NCI-H1436 treated with DMSO at 0.1 percent for 48 hours (cell line): ENCODE results near the gene EXOC6.

Source experiments
- DNase-seq: peaks from one replicate; lab custom pipeline; 2025; lab: John Stamatoyannopoulos, UW

The EXOC6 gene, protein sequence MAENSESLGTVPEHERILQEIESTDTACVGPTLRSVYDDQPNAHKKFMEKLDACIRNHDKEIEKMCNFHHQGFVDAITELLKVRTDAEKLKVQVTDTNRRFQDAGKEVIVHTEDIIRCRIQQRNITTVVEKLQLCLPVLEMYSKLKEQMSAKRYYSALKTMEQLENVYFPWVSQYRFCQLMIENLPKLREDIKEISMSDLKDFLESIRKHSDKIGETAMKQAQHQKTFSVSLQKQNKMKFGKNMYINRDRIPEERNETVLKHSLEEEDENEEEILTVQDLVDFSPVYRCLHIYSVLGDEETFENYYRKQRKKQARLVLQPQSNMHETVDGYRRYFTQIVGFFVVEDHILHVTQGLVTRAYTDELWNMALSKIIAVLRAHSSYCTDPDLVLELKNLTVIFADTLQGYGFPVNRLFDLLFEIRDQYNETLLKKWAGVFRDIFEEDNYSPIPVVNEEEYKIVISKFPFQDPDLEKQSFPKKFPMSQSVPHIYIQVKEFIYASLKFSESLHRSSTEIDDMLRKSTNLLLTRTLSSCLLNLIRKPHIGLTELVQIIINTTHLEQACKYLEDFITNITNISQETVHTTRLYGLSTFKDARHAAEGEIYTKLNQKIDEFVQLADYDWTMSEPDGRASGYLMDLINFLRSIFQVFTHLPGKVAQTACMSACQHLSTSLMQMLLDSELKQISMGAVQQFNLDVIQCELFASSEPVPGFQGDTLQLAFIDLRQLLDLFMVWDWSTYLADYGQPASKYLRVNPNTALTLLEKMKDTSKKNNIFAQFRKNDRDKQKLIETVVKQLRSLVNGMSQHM

DNA sequence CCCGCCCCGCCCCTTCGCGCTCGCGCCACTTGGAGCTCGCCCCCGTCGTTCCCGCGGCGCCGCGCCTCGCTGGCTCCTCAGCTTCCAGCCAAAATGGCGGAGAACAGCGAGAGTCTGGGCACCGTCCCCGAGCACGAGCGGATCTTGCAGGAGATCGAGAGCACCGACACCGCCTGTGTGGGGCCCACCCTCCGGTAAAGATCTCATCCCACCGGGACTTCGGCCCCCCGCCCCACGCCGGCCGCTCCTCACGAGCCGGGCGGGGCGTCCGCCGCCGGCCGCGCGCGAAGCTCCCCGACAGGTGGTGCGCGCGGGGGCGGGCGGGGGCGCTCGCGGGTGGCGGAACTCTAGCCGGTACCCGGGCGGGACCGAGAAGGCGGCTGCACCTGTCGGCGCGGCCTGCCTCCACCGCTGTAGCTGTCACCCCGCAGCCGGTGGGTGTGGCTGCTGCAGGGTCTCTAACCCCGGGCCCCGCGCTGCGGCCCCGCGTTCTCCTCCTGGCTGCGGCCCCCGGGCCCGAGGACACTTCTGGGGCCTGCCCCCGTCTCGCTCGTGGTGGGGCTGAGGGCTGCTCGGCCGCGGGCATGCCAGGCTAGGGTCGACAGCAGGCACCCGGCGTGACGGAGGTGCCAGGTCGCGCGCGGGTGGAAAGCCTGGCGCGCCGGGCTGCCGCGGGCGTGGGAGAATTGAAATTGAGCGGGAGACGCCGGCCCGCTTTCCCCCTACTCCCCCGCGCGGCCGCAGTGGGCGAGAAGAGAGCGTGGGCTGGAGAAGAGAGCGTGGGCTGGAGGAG, at the start of gene EXOC6:
Gene EXOC6, plus strand, starts transcription at position 80 of the 793 bp plus-strand sequence. Its CDS starts 14 bp downstream, at position 94.
- no peak for DNase-seq

DNA sequence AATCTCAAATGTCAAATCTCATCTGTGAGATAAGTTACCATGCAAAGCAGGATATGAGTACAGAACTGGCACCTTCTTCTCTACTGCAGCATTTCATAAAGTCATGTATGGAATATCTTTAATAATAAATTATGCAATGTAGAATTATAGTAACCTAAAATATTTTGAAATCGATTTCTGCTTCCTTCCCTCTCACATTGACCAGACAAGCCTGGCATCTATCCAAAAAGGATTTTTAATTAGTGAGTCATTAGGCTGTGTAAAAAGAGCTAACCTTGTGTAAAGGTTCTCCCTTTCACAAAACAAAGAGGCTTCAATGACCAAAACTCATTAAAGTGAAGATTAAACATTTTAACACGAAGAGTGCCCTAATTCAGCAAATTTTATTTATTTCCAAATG, 48.8 kb upstream of the EXOC6 start:
- no peak for DNase-seq

DNA sequence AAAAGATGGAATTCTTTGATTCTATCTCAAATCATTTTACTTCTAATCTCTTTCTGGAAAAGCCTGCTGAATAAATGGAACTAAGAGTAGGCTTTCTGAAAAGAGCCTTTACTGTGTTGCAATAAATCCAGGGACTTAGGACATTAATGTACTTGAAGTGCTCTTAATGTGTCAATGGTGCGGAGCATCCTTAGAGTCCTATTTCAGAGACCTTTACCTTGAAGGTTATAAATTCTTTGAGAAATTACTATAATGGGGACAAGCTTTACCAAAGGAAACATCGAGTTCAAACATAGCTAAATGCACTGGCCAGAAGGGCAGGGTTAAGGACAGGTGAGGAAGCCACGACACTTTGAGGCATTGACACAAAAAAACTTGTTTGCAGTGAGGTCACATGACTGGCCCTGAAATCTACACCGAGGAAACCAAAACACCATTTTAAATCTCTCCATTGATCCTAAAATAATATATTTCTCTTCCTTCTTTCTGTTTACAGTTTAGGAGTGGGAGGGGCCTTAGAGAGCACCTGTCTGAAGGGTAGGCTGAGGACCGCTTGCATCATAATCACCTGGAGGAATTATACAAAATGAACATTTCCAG, 48.1 kb upstream of the EXOC6 start:
- no peak for DNase-seq

DNA sequence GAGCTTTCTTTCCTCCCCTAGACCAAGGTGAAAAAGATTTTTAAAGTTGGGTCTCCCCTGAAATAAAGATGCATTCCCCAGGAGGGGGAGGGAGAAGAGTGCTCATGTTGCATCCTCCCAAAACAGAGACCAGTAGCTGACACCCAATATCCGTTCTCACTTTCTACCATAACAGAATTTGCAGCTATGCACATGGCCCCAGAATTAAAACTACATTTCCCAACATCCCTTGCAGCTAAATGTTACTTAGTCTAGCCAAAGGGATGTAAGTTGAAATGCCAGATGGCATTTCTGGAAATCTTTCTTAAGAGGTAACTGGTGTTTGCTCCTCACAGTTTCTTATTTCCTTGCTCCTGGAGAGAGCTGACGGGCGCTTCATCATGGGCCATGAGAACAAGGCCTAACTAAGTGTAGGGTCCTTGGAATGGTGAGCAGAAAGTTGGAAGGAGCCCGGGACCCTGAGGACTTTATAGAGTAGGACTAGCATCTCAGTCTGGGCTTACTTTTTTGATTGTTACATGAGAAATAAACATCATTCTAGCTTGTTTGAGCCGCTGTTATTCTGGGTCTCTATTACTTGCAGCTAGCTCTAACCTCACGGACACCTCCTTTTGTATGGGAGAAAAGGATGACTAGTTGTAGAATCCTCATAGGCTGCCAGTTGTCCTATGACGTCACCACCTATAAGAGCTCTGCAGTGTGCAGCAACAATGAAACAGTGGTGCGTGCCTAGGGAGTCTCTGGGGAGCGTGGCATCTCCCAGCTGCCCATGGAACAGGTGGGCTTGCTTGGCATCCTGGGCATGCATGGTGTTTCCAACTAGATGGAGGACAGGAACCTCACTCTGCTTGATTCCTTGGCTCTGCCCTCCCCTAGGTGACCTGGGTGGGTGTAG, 46.1 kb upstream of the EXOC6 start:
- no peak for DNase-seq

DNA sequence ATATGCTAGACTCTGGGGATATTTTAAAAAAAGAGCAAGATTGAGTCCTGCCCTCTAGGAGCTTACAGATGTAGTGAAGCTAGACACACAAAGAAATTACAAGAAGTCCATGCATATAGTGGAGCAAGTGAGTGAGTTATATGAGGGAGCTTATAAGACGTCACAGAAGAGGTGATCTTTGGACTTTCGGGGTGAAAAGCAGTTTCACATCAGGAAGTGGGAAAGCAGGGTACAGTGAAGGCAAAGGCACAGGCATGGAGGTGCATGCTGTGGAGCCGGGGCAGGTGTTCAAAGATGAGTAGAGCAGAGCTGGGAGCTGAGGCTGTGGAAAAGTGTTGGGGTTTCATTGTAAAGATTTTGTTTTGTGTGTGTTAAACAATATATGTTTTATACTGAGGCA, 38.5 kb upstream of the EXOC6 start:
- no peak for DNase-seq

DNA sequence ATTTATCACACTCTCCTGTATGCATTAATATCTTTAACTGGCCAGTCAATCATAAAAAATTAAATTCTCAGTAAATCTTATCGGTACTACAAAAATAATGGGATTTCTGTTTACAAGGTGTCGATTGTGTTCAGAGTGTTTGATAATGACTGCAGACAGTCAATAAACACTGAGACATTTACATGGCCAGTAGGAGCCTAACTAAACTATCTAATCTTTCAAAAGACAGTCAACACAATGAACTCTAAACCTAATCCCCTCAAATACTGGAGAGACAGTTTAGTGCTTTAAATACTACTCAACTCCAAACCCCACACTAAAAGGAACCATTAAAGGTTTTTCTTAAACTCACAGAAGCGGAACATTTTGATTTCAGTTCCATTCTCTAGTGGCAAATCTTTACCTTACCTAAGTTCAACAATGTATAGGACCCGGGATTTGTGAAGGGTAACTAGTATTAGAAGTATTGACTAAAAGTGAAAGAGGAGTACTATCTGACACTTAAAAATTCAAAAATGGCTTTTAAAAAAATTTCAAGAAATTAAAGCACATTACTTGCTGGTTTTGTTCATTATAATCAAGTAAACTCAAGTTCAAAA, 37.3 kb upstream of the EXOC6 start:
- no peak for DNase-seq

DNA sequence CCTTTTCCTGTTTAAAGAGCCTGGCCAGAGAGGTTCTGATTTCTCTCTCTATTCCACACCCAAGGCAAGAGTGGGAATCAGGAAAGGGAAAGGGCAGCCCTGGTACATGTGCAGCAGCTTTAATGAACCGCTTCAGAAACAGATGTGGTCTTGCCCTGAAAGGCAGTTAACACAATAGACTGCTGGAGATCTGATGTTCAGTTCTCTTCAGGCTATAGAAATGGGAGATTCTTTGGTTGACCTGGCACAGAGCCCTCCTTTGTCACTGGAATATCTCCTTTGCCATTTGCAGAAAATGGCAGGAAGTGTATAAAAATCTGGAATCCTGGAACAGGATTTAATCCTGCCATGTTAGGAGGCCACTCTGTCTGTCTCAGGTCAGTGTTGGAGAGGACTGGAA, 36.3 kb upstream of the EXOC6 start:
- DNase-seq: no peak

DNA sequence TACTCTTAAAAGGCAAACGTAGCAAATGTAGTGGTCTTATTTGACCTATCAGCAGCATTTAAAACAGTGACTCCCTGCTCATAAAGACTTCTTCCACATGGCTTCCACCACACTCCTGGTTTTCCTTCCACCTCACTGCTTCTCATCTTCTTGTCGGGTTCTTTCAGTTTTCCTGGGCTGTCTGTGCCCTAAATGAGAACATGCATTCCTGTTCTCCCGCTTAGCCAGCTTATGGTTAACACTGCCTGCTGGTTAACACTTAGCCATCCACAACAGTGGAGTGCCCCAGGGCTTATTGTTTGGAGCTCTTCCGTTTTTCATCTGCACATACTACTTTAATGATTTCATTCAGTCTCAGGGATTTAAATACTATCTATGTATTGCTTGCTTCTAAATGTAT, 34.3 kb upstream of the EXOC6 start:
- no peak for DNase-seq

DNA sequence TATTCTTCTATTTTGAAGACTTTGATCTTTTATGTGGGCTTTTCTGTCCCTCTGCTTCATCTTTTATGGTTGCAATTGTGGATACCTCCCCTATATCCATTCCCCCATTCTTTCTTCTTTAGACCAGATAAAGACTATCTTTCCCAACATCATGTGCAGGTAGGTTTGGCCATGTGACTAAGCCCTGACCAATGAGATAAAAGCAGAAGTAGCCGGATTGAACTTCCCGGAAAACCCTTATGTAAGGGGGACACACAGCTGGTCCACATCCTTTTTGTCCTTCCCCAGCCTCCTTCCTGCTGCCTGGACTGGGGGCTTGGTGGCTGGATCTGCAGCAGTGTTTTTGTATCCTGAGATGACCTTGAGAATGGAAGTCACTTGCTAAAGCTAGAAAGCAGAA, 33.5 kb upstream of the EXOC6 start:
- no peak for DNase-seq

DNA sequence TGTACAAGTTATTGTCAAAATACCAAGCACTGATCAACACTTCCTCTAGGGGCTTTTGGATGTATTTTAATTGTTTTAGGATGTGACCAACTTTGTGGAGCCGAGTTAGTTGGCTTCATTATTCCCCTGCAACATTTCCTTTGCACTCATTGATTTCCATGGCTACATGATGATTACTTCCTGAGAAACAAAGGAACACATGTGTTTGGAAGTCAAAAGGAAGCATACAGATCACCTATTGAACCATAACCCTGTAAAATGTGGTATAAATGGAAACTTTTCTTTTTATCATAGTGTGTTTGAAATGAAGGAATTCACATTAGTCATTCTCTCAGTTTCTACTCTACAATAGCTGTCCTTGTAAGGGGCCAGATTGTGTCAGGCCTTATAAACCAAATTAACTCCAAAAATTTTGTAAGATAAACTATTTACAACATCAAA, 32.2 kb upstream of the EXOC6 start:
- no peak for DNase-seq

DNA sequence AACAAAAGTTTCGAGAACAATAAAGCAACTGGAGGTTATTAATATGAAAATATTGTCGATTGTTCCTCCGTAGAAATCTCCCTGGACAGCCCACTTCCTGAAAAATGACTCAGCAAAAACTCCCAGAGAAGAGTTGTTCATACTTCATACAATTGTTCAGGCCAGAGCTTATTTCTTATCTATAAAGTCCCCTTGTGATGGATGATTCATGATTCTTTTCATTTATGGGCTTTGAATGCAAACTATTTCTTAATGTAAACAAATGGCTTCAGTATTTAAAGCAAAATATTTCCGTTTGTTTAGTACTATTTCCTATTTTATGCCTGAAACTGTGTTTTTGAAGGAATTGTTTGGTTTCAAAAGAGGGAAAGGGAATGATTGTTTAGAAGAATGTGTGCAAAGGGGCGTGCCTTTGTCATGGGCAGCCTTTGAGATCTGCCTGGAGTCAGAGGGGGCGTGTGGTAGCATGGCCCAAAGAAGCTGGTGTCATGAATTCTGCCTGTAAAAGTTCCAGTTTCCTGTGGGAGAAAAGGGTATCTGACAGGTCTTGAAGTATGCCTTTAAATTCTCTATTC, 26.2 kb upstream of the EXOC6 start:
- DNase-seq: no peak

DNA sequence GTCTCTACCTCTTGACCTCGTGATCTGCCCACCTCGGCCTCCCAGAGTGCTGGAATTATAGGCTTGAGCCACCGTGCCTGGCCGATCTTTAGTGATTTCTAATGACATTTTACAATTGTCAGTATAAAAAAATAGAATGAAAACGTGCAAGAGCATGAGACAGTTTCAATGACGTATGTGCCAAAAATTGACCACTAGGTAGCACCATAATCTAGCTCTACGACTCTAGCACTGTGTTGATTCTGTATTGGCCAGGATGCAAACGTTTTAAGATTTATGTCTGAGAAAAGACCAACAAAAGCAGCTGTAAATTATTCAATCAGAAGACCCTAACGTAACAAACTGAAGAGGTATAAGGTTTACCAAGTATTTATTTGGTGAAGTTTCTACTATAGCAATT, 25.4 kb upstream of the EXOC6 start:
- no peak for DNase-seq

DNA sequence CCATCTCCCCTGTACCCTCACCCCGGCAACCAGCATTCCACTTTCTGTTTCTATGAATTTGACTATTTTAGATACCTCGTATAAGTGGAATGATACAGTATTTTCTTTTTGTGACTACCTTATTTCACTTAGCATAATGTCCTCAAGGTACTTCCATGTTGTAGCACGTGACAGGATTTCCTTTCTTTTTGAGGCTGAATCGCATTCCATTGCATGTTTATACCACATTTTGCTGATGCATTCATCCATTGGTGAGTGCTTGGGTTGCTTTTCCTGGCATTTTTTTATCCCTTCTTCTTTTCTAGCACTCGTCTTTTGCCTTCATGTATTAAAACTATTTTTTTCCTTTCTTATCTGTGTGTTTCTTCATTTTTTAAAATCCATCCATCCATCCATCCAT, 22.3 kb upstream of the EXOC6 start:
- DNase-seq: no peak

DNA sequence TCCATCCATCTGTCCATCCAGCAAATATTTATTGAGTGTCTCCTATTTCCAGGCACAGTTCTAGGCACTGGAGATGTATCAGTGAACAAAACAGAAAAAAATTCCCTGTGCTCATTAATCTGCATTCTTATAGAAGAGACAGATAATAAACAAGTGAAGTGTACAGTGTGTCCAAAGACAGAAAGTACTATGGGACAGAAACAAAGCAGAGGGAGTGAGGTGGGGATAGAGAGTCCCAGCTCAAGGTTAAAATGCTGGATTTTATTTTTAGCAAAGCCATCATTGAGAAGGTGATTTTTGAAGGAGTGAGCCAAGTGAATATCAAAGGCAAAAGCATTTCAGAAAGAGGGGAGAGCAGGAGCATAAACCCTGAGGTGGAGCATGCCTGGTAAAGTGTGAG, 21.8 kb upstream of the EXOC6 start:
- no peak for DNase-seq

DNA sequence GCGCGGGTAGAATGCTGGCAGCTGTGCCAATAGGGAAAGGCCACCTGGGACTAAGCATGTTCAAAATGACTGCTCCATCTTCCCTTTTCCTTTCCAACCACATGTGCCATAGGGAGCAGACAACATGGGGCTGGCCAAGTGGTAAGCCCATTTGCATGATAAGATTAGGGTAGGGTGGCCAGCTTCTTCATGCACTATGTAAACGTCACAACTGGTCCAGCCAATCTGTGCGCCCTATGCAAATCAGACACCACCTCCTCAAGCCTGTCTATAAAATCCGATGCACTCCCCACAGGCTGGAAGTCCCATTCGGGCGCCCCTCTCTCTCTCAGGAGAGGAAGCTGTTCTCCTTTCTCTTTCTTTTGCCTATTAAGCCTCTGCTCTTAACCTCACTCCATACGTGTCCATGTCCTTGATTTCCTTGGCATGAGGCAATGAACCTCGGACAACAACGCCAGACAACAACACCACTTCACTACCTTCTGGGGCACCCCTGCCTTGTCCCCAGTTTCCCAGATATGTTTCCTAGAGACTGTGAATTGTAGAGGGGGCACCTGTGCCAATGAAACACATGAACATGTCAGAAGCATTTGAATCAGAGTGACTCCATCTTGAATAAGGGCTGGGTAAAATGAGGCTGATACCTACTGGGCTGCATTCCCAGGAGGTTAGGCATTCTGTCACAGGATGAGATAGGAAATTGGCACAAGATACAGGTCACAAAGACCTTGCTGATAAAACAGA, 19.1 kb upstream of the EXOC6 start:
- no peak for DNase-seq

DNA sequence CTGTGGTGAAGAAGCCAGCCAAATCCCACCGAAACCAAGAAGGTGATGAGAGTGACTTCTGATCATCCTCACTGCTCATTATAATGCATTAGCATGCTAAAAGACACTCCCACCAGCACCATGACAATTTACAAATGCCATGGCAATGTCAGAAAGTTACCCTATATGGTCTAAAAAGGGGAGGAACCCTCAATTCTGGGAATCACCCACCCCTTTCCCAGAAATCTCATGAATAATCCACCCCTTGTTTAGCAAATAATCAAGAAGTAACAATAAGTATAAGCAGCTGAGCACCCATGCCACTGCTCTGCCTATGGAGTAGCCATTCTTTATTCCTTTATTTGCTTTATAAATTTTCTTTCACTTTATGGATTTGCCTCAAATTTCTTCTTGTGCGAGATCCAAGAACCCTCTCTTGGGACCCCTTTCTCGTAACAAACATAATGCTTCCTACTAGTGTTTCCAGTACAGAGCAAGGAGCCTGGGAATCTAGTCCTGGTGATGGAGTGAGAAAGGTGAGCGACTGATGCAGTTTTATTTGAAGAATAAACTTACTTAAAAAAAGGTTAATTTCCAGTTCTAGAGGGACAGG, 18.4 kb upstream of the EXOC6 start:
- DNase-seq: no peak

DNA sequence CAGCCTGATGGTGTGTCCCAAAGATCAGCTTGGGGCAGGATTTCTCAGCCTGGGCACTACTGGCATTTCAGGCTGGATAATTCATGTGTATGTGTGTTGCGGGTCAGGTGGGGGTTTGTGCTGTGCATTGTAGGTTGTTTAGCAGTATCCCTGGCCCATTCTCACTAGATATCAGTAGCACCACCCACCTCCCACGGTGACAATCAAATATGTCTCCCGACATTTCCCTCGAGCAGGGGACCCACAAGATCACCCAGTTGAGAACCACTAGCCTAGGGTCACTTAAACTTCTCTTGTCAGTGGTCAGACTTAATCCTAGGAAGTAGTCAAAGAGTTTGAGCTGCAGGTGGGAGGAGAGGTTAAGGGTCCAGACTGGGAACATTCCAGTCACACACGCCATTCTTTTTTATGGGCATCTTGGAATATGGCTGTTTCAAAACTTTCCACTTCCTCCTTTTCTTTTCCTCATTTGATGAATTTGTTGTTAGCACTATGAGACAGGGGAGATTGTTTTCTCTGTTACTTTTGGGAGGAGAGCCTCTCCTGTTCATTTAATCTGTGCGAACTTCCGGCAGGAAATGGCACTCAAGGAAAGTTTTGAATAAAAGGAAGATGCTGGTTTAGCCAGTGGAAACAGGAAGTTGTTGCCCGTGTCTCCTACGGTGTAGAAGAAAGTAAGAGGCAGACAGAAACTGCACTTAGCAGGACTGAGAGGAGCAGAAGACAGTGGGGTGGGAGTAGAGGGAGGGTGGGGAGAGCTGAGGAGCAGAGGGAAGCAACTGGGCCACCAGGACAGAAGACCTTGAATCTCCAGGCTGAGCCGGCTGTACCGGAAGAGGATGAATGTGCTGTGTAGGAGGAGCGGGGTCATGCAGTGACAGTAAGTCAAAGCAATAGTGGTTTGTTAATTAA, 17.6 kb upstream of the EXOC6 start:
- DNase-seq: no peak

DNA sequence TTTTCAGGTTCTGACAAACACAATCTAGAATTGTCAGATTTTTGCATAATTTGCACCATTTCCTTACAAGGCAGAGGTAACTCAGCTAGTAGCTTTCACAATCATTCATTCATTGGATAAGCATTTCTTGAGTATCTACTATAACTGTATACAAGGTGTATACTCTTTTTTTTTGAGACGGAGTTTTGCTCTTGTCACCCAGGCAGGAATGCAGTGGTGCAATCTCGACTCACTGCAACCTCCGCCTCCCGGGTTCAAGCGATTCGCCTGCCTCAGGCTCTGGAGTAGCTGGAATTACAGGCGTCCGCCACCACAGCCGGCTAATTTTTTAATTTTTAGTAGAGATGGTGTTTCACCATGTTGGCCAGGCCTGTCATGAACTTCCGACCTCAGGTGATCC, 16.2 kb upstream of the EXOC6 start:
- DNase-seq: no peak
